ENCODE measurements around the gene KCTD16.
A peak's percentile ranks its signal among the peaks of the same experiment; 100 is the strongest.

The KCTD16 gene

DNA sequence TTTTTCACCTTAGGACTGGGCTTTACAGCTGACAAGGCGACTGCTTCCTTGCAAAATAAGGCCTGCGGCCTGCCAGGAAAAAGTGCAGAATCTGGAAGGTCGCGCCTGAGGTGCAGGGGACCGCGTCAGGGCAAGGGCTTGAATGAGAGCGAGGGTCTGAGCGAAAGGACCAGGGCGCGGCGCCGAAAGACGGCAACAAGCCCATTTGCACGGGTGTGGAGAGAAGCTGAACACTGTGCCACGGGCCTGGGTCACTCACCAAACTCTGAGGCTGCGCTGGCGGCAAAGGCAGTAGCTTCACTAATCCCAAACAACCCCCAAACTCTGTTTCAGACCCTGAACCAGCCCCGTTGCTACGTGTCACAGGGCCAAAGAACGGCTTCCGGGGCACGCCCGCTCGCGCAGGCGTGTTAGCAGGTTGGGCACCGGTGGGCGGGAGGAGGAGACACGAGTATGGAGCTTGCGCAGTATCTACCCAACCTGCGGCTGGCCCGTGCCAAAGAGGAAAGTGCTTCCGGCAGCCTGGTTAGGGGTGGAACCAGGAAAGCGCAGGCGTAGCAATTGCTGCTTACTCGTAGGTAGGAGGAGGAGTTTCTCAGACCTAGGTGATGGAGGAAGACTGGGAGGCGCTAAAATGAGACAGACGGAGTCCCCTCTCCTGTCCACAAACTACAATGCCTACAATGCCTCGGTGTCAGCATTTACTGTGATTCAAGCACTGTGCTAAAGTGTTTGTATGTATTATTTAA, at the start of gene KCTD16, which contains the start of gene YIPF5:
Gene KCTD16, plus strand, starts transcription at position 598 of the 749 bp plus-strand sequence.
Gene YIPF5, minus strand, starts transcription at position 384 of the 749 bp plus-strand sequence. CDS start 704 bp downstream, outside the sequence.
- peak; percentile 98 for DNase-seq

DNA sequence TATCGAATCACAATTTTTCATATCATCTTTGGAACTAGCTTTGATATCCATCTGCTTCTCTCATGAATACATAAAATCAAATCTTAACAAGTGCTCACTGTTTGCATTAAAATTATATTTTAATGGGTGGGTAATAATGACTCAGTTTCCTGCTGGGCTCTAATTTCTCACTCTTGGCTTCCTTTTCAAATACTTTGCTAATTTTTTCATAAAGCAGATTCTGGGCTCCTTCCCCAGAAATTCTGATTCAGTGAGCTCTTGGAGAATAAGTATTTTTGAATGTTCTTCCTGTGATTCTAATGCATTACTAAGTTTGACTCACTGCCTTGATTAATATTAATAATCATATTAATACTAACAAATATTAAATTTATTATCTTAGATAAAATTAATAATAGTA, 49.1 kb upstream of the KCTD16 start:
- no peak for DNase-seq

DNA sequence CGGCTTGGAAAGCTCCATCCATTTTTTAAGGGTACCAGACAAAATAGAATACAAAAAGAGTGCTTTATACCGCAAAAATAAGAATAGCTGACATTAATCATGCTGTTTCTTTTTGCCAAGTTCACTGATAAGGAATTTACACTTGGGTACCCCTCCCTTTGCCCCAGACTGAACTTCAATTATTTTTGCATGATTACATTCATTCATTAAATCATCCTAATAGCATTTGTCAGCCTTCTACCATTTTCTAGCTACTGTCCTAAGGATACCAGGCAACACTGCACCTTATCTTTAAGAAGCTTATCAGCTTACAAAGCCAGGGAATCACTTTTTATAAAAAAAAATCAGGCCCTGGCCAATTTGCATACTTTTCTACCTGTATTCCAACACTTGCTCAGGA, 48.6 kb upstream of the KCTD16 start:
- no peak for DNase-seq

DNA sequence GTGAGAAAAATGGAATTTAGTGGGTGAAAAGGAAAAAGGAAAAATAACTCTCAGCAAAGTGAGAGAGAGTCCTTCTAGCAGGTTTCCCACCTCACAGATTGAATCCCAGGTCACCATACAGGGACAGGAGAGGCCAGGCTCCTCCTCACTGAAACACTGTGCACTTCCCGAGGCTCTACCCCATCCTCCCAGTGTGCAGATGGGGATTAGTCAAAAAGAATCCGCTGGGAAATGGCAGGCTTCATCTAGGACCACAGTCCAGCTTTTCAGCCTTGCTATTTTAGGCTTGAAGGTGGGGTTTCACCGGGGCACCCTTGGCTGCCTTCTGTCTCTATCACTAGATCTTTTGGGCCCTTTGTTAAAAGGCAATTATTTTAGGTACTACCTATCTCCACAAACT, 48.0 kb upstream of the KCTD16 start:
- DNase-seq, result no peak

DNA sequence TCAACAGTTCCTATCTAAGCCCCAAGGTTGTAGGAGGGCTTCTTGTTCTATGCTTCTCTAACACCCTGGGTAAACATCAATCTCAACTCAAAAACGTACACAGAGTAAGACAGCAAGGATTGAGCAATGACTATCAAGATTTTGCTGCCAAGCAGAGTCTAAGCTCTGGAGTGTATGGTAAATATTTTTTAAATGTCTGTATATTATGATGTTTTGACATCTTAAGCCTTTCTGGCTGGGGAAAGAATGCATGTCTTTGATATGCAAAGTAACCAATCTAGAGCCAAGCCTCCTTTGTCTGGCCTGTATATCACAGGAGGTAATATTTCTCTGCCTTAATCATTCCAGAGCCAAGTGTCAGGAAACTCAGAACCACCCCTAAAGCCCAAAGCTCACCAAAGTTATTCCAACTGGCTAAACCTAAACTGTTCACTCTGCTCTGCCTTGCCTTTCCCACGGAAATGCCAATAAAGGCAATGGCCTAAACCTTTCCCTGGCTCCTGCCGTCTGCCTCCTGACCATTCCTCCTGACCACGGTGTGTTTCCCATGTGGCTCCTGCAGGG, 45.4 kb upstream of the KCTD16 start:
- DNase-seq, result no peak

DNA sequence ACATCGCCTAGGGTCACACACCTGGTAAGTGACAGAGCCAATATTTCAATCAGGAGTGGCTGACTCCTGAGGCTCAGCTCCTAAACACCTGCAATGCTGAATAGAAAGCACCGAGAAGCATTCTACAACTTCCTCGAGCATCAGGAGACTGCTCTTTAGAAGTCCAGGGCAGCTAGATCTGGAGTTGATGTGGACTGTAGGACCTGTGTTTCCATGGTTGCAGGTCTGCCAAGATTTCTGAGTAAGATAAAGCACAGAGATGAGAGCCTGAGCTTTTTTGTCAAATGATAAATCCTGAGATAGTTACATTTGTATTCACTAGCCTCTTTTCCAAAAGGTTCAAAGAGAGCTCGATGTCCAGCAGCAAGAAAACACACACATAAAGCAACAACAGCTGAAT, 44.0 kb upstream of the KCTD16 start:
- no peak for DNase-seq

DNA sequence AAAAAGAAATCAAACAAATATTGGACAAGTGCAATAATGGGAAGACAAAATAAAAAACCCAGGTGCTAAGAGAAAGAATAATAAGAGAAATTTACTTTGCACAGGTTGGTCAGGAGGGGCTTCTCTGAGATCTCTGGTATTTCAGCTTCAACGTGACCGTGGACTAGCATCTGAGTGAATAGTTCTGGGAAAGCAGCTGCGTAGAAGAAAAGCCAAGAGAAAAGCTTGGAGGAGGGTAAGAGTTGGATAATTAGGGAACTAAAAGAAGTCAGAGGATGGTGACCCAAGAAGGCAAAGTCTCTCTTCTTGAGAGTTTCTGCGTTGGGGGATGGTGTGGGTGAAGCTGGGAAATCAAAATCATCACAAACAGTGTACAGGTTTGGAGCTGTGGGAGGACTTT, 41.8 kb upstream of the KCTD16 start:
- DNase-seq, result no peak

DNA sequence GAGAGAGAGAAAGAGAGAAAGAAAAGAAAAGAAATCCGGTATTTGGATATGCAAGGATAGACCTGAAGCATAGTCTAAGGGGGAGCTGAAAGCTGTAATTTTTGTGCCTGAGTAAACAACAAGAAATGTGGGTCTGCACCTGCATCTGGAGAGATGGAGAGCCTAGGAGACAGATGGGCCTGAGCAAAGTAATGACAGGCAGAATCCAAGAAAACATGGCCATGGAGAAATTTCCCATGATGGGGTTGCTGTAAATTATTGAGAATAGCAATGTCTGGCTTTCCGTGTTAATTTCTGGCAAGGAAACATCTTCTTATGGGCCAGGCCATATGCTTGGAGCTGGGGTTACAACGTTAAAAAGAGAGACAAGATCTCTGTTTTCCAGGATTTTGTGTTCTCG, 40.4 kb upstream of the KCTD16 start:
- no peak for DNase-seq

DNA sequence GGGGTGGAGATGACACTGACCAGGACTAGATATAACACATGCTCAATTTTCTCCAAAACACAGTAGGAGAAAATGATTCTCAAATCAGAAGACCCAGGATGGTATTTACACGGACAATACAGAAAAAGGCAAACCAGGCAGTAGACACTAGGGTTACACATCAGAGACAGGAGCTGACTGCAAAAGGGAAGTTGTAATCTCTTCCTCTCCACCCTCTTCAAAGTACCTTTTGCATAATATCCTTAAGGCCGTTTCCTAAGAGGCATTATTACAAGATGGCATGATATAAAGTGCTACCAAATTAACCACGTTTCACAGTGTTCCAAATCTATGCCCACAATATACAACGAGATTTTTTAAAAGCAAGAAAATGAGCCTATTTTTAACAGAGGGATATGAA, 39.4 kb upstream of the KCTD16 start:
- DNase-seq, result no peak

DNA sequence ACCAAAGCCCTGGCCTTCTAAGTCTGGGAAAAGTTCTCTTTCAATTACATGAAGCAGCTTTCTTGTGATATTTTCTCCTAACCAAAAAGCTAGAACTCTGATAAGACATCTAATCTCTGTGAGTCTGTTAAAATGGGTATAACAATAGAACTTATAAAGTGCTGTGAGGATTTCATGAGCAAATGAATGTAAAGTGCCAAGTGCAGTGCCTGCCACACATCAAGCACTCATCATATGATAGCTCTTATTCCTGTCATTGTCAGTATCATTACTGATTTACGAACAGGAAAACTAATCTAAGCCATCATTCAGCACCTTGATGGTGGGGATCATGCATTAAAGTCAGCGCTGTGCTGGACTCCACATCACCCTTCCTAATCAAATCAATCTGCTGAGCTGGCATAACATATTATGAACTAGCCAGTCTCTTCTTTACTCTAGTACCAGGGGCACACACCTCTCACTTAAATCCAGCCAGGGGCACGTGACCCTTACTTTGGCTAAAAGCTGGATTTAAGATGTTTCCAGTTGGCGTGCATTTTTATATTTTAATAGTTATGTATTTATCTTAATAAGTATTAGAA, 37.5 kb upstream of the KCTD16 start:
- no peak for DNase-seq

DNA sequence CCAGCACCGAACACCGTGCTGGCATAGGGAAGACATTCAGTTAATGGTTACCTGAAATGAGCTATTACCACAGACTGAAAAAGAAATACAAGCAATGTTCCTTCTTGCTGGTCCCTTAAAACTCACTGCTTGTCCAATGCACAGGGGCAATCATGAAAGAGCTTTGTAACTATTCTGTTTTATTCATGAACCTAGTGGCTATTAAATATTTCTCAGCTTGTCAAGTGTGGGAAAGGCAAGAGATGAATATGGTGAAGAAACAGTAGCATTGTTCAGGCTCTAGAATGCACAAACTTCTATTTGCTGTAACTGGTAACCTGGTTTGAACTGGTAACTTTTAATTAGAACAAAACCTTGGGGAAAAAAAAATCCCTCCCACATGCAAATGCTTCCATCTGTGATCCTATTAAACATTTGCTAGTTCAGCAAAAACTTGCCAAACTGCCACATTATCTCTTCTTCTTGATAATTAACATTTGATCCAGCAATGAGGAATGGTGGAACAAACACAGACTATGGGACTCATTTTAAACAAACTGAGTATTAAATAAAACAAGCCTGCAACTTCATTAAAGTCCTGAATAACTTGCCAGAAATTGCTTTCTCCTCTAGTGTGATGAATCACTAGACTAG, 36.4 kb upstream of the KCTD16 start:
- DNase-seq, result no peak

DNA sequence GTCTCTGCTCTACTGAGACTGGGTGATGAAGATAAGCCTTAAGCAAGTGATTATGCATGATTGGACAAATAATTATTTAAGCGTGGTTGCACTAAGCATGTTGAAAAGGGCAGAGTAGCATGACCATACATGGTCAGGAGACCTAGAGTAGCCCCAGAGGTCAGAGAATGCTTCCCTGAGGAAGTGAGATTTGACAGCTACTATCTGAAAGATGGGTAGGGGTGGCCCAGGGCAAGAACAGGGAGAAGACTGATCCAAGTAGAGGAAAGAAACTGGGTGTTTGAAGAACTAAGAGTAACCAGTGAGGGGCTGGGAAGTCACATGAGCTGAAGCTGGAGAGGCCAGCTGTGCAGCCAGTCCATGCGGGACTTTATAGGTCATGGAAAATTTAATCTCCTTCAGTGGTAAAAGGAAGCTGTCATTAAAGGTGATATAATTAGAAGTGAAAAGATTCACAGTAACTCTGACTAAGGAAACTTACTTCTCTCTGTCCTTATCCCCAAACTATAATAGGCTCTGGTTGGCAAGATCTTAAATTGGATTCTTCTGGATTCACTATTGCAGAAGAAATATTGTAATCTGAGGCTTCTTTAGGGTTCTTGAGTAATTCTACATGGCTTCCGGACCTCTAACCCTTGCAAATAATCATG, 35.4 kb upstream of the KCTD16 start:
- no peak for DNase-seq

DNA sequence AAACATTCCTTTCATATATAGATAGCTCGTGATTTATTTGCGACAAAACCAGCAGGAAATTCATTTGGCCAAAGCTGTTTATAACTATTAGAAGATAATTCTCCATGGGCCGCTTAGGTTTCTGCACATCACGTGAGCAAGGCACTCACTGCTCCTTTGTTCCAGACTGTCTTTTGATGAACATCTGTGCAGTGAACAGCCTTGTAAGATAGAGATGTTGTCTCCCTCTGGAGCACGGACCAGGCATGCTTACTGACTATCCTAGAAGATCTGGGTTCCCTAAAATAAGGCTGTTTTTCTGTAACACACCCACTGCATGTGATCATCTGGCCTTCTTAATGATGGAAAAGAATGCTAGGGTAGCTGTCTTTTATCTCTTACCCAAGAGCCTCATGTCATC, 31.1 kb upstream of the KCTD16 start:
- DNase-seq, result no peak

DNA sequence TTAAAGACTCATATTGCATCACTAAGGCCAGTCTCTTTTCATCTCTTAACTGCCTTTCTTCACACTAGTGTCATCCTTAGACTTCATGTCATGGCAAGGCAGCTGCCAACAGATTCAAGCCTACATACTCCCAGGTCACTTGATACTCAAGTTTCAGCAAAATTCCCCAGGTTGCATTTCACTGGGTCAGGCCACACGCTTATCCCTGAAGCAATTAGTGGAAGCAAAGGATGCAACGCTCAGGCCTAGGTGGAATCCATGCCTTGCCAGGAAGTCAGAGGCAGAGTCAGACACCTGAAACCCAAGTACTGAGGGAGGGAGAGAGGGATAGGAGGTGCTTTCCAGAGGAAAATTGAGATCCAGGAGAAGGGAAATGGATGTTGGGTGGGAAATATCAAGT, 29.1 kb upstream of the KCTD16 start:
- DNase-seq, result no peak

DNA sequence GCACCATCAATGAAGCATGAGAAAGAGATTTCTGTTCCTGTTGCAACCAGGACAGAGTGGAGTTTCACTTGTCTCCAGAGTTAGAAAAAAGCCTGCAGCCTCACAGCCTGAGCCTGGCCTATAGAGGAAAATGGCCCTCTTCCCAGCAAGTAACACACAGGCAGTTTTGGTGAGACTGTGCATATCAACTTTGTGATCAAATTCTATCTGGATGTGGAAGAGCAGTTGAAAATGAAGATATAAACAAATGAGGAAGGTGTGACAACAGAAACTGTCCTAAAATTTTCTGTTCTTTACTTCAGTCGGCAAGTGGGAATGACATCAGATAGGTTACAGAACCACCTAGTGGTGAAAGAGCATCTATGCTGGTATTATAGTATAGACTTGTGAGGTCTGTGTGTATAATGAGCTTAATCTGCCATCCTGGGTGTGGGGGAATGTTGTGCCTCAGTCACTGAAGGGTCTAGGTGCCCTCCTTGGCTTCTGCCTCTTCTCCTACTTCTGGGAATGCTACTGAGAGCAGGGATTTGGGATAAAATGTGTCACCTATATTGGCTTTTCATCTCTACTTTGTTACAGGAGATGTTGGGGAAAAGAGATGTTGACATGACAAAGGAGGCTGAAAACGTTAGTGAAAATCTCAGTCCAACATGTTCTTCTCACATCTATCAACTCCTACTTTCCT, 28.4 kb upstream of the KCTD16 start:
- DNase-seq, result no peak

DNA sequence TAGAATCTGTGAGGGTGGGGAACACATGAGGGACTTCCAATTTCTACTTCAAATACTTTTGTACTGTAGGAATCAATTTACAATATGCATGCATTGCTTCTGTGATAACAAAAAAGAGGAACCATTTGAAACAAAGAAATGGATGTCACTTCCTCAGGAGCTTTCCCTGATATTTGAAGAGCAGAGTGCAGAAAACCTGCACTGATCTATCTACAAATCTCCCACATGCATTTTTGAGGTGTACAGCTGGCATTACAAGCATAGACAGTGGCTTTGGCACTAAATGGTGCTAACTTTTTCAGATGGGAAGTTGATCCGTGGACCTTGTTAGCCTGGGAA, 27.9 kb upstream of the KCTD16 start:
- no peak for DNase-seq

DNA sequence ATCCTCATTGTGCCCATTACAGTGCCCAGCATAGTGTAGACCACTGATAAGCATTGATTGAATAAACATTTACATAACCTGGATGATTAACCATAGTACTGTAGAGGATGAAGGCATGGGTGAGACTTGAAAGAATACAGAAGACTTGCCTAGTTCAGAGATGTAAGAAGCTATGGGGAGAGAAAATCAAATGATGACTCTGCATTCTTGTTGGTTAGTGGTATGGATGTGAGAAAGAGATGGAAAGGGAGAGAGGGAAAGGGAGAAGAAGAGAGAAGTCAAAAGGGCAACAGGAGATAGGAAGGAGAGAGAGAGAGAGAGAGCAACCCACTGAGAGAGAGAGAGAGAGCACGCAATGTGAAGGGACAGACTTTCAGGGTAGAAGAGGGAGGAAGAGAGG, 27.0 kb upstream of the KCTD16 start:
- no peak for DNase-seq

DNA sequence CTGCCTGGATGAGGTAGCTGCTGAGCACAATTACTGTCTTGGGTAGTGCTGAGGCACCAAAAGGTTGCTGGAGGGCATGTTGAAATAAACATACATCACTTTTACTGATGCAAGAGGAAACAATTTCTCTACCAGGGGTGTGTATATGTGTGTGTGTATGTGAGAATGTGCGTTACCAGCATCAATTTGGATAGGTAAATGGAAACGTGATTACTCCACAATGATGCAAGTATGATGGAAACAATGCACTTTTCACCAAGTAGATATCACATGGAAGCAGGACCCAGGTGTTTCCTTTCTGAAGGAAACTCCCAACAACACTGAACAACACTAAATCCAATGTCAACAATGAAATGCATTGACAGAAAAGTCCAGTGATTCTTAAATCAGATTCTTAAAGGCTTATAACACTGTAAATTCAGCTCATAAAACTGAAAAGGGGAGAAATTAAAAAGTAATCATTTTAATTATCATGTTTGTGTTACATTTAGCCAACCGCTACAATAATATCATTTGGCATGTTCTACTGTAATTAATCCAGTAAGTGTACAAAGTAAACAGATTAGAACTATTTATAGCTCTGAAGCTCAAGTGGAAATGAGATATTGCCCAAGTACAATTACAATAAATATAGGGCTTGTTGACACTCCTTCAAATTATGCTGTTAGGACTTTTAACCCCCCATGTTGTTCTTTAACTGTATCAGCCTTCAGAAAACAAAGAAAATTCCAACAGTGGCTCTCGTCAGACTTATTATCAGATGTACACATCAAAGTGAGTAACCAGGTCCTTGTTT, 25.5 kb upstream of the KCTD16 start:
- no peak for DNase-seq

DNA sequence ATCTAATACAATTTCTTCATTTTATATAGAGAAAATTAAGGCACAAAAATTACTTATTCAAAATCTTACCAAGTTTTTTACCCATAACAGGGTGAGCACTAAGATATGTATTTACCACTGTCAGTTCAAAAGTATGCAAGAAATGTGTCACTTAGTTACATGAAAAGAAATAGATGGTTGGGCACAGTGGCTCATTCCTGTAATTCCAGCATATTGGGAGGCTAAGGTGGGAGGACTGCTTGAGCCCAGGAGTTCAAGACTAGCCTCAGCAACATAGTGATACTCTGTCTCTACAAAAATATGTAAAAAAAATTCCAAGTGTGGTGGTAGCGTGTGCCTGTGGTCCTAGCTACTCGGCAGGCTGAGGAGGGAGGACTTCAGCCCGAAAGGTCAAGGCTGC, 19.6 kb upstream of the KCTD16 start:
- no peak for DNase-seq

DNA sequence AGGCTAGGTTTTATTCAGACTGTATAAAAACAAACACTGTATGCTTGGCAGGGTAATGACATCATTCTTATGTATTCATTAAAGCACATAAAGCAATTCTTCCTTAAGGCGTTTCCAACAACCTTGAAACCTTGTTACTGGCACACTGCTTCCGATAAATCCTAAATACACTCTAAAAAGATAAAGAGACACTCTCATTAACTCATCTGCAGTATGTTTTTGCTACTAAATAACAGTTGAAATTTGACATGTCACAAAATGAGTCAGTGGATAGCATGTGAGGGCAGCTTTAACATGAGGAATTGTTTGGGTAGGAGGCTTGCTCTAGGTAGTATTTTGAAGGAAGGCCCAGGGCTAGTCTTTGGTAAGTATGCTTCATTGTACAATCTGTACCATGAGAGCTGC, 13.9 kb upstream of the KCTD16 start:
- DNase-seq, result no peak

DNA sequence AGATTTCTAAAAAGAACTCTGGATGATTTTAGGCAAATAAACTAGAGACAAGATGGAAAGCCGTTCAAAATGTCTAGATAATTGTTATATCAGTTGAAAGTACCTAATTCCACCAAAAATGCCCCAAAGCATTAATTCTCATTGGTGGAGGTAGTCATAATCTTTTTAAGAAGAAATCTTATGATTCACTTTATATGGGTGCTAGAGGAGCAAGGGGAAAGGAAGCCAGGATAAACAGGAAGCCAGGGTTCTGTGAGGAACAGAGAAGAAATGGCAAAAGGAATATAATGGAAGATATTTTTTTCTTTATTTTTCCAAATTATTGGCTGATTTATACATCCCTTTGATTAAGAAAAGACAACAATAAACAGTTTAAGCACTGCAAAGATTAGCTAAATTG, 8.0 kb upstream of the KCTD16 start:
- no peak for DNase-seq

DNA sequence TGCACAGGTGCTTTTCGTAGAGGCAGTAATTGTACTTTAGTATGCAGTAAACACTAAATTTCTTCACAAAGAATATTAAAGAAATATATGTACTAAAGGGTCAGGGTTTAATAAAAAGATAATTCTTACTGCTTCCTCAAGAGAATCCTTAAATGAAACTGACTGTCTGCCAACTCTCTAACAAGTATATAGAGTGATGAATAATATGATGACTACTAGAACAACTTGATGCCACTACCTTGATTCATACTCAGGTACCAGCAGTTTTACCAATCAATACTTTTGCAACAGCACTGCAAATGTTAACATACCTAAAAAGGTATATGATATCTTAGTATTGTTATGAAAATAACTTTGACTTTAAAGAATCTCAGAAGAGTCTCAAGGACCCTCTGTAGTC, 4.0 kb upstream of the KCTD16 start:
- no peak for DNase-seq
